ENCODE results near the gene DENND2A. TPM values are rescaled to one million over a fixed set of nuclear protein-coding genes. Genes with fewer than 3 reads are reported as not detected.
A peak's percentile ranks its signal among the peaks of the same experiment; 100 is the strongest.

Gene DENND2A
- total and polyA plus RNA-seq, 2 donors (not counting 1 experiment from before 2014, with no cell fraction given): 30.6 to 39.0 TPM

DNA sequence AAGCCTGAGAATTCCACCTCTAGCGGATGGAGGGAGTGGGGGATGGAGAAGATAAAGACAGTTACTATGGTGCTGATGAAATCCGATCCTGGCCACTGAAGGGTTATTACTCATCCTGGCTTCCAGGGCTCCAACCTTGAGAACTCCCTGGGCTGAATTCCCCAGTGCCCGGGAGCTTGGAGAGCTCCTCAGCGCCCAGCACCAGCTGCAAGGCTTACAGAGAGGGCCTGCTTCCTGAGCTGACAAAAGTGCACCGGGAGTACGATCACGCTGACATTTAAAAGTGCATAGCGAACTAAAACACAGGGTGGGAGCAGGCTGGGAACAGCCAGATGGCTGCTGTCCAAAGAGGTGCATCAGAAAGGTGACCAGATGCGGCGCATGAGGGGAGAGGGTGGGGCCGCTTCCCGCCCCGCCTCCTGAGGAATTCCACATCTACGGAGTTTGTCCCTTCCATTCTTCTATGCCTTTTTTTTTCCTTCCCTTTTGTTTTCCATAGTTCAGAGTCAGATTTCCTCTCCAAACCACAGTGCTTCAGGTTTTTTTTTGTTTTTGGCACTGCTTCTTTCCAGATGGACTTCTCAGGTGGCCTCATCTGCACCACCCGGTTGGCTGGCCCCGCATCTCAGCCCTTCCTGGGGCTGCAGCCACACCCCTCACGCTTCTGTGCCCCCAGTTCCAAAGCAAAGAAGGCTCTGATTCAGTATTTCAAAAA lies 98.9 kb downstream of the DENND2A start:
- Histone ChIP-seq H3K9ac (ENCODE audit: insufficient read depth, low read length) (peak overlapping the region; percentile 11), H3K79me2 (ENCODE audit: control insufficient read depth, insufficient read depth, low read length) (no peaks in the 10 kb centered on the region), H3K27me3 (ENCODE audit: control insufficient read depth, insufficient read depth, low read length) (no peaks in the 10 kb centered on the region), H3K27ac (ENCODE audit: insufficient read depth, low read length) (peak overlapping the region; percentile 63), H3K4me1 (ENCODE audit: control insufficient read depth, extremely low read depth, insufficient read depth, low read length) (peaks cover 20% of the 10 kb centered on the region), H4K20me1 (ENCODE audit: control insufficient read depth, extremely low read depth, insufficient read depth, low read length) (no peaks in the 10 kb centered on the region), H2AFZ (ENCODE audit: low read length) (no peak overlapping the region), H3K36me3 (ENCODE audit: control insufficient read depth, insufficient read depth, low read length) (peaks cover 13% of the 10 kb centered on the region), H3K4me2 (ENCODE audit: extremely low read depth, insufficient read depth, low read length) (peak overlapping the region; percentile 80), H3K4me3 (replicated peaks in 1 of 4; ENCODE audit: control extremely low read depth in 1 of 4, insufficient read depth in 1 of 4, low read depth in 3 of 4, low read length in 4 of 4) (peak overlapping the region in 1 of 4 experiments; percentile 31), H3K9me3 (ENCODE audit: control insufficient read depth, insufficient read depth, low read depth, low read length) (no peaks in the 10 kb centered on the region)
- DNase-seq (ENCODE audit: low read depth in 2 of 2): peak; percentile 94
- no peak for TF ChIP-seq EZH2 (IDR thresholded peaks at IDR 0.05; ENCODE audit: low read length, missing control alignments)
- TF ChIP-seq, protein P1, sequence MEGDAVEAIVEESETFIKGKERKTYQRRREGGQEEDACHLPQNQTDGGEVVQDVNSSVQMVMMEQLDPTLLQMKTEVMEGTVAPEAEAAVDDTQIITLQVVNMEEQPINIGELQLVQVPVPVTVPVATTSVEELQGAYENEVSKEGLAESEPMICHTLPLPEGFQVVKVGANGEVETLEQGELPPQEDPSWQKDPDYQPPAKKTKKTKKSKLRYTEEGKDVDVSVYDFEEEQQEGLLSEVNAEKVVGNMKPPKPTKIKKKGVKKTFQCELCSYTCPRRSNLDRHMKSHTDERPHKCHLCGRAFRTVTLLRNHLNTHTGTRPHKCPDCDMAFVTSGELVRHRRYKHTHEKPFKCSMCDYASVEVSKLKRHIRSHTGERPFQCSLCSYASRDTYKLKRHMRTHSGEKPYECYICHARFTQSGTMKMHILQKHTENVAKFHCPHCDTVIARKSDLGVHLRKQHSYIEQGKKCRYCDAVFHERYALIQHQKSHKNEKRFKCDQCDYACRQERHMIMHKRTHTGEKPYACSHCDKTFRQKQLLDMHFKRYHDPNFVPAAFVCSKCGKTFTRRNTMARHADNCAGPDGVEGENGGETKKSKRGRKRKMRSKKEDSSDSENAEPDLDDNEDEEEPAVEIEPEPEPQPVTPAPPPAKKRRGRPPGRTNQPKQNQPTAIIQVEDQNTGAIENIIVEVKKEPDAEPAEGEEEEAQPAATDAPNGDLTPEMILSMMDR (conservative IDR thresholded peaks at IDR 0.05 in 1 of 2, IDR thresholded peaks at IDR 0.05 in 1 of 2; ENCODE audit: low read depth in 1 of 2, low read length in 2 of 2): no peak

DNA sequence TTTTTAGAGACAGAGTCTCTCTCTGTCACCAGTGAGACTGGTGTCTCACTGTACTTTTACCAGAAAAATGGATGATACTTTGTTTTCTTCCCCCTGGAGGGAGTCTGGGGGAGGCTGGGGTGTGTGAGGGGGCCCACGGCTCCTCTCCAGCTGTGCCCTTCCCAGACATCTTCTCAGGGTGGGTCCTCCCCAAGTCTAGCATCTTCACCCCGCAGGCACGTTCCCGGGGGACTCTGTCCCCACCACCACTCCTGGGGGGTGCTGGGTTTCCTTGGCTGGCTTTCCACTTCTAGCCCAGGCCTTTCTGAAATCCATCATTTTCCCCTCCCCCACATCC lies 99.5 kb downstream of the DENND2A start:
- no peak for TF ChIP-seq EZH2 (IDR thresholded peaks at IDR 0.05; ENCODE audit: low read length, missing control alignments)
- TF ChIP-seq, protein P1 (conservative IDR thresholded peaks at IDR 0.05 in 1 of 2, IDR thresholded peaks at IDR 0.05 in 1 of 2; ENCODE audit: low read depth in 1 of 2, low read length in 2 of 2): no peak
- H3K4me3 ChIP-seq (replicated peaks in 1 of 4; ENCODE audit: control extremely low read depth in 1 of 4, insufficient read depth in 1 of 4, low read depth in 3 of 4, low read length in 4 of 4): no peak overlapping the region
- H3K79me2 ChIP-seq (ENCODE audit: control insufficient read depth, insufficient read depth, low read length): no peaks in the 10 kb centered on the region
- H3K27me3 ChIP-seq (ENCODE audit: control insufficient read depth, insufficient read depth, low read length): no peaks in the 10 kb centered on the region
- DNase-seq (ENCODE audit: low read depth in 2 of 2): no peak
- H3K36me3 ChIP-seq (ENCODE audit: control insufficient read depth, insufficient read depth, low read length): peaks cover 9% of the 10 kb centered on the region
- no peaks in the 10 kb centered on the region for H4K20me1 ChIP-seq (ENCODE audit: control insufficient read depth, extremely low read depth, insufficient read depth, low read length)
- peak overlapping the region; percentile 63 for H3K27ac ChIP-seq (ENCODE audit: insufficient read depth, low read length)
- H3K4me2 ChIP-seq (ENCODE audit: extremely low read depth, insufficient read depth, low read length): no peak overlapping the region
- H3K9ac ChIP-seq (ENCODE audit: insufficient read depth, low read length): no peak overlapping the region
- peaks cover 20% of the 10 kb centered on the region for H3K4me1 ChIP-seq (ENCODE audit: control insufficient read depth, extremely low read depth, insufficient read depth, low read length)
- H2AFZ ChIP-seq (ENCODE audit: low read length): no peak overlapping the region
- no peaks in the 10 kb centered on the region for H3K9me3 ChIP-seq (ENCODE audit: control insufficient read depth, insufficient read depth, low read depth, low read length)

DNA sequence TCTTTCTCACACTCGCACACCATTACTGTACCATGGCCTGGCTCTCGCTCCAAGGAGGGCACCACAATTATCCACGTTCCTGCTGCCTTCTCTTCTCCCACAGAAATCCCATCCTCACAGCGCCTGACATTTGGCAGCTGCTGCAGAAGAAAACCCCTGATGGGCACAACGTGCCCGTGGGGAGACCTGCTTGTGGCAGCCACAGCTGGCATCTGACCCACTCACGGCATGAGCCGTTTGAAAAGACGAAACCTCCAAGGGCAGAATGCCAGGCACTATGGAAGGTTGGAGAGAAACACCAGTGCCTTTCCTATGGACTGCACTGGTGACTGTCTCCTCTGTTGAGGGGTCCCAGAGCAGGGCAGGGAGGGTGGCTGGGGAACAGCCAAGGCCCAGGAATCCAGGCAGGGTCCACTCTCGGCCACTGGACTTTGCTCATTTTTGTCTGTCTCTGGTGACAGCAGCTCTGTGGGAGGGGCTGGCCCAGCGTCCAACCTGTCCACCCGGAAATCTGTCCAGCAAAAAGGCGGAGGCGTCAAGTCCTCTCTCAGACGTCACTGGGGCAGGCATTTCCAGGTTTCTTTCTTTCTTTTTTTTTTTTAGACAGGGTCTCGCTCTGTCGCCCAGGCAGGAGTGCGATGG lies 100.4 kb downstream of the DENND2A start:
- Histone ChIP-seq H3K9ac (ENCODE audit: insufficient read depth, low read length) (no peak overlapping the region), H3K79me2 (ENCODE audit: control insufficient read depth, insufficient read depth, low read length) (no peaks in the 10 kb centered on the region), H3K4me3 (replicated peaks in 1 of 4; ENCODE audit: control extremely low read depth in 1 of 4, insufficient read depth in 1 of 4, low read depth in 3 of 4, low read length in 4 of 4) (no peak overlapping the region), H3K27me3 (ENCODE audit: control insufficient read depth, insufficient read depth, low read length) (no peaks in the 10 kb centered on the region), H3K4me1 (ENCODE audit: control insufficient read depth, extremely low read depth, insufficient read depth, low read length) (peaks cover 20% of the 10 kb centered on the region), H2AFZ (ENCODE audit: low read length) (no peak overlapping the region), H3K27ac (ENCODE audit: insufficient read depth, low read length) (no peak overlapping the region), H3K4me2 (ENCODE audit: extremely low read depth, insufficient read depth, low read length) (no peak overlapping the region), H3K9me3 (ENCODE audit: control insufficient read depth, insufficient read depth, low read depth, low read length) (no peaks in the 10 kb centered on the region), H3K36me3 (ENCODE audit: control insufficient read depth, insufficient read depth, low read length) (peaks cover 6% of the 10 kb centered on the region), H4K20me1 (ENCODE audit: control insufficient read depth, extremely low read depth, insufficient read depth, low read length) (no peaks in the 10 kb centered on the region)
- TF ChIP-seq, protein P1 (conservative IDR thresholded peaks at IDR 0.05 in 1 of 2, IDR thresholded peaks at IDR 0.05 in 1 of 2; ENCODE audit: low read depth in 1 of 2, low read length in 2 of 2): no peak
- no peak for TF ChIP-seq EZH2 (IDR thresholded peaks at IDR 0.05; ENCODE audit: low read length, missing control alignments)
- no peak for DNase-seq (ENCODE audit: low read depth in 2 of 2)

Measured in fibroblast of lung (primary cell).